Fibroblast of lung (primary cell): ENCODE data around the gene SURF4. TPM values are rescaled to one million over a fixed set of nuclear protein-coding genes. Genes with fewer than 3 reads are reported as not detected.

ENCODE experiments used
- DNase-seq, 2 donors: peaks; one replicate each; pipeline versions ENCODE4 v3.0.0 to v3.0.0-alpha.2; 2010; ENCODE audit warnings: low read depth in 2 of 2
- H2AFZ ChIP-seq: 2 replicates; pipeline ENCODE4 v1.5.1; 2012; ENCODE audit warnings: low read length, control low read depth, inconsistent platforms
- H3K27ac ChIP-seq: 2 replicates; pipeline ENCODE4 v1.5.1; 2011; ENCODE audit warnings: low read length, control low read depth; ENCODE audit not compliant: insufficient read depth
- H3K27me3 ChIP-seq: 2 replicates; pipeline ENCODE4 v1.5.1; 2011; ENCODE audit warnings: mild to moderate bottlenecking, low read length; ENCODE audit not compliant: control insufficient read depth, insufficient read depth
- H3K36me3 ChIP-seq: 2 replicates; pipeline ENCODE4 v1.5.1; 2011; ENCODE audit warnings: low read length; ENCODE audit not compliant: control insufficient read depth, insufficient read depth
- H3K4me1 ChIP-seq: 2 replicates; pipeline ENCODE4 v1.5.1; 2011; ENCODE audit warnings: low read length; ENCODE audit not compliant: control insufficient read depth, insufficient read depth; ENCODE audit errors: extremely low read depth
- H3K4me2 ChIP-seq: 2 replicates; pipeline ENCODE4 v1.5.1; 2011; ENCODE audit warnings: low read length, control low read depth; ENCODE audit not compliant: insufficient read depth; ENCODE audit errors: extremely low read depth
- H3K4me3 ChIP-seq, 4 experiments: fragments of 200-600 bp in 1 of 4; sonication (generic) in 1 of 4; replicated peaks in 1 of 4; 2 replicates each; pipeline ENCODE4 v1.5.1; 2011 to 2016; ENCODE audit warnings: low read length in 4 of 4, low read depth in 3 of 4, mild to moderate bottlenecking in 3 of 4, control low read depth in 2 of 4, inconsistent platforms in 1 of 4, mixed read lengths in 1 of 4; ENCODE audit not compliant: insufficient read depth in 1 of 4; ENCODE audit errors: control extremely low read depth in 1 of 4
- H3K79me2 ChIP-seq: 2 replicates; pipeline ENCODE4 v1.5.1; 2012; ENCODE audit warnings: mild to moderate bottlenecking, low read length, inconsistent platforms; ENCODE audit not compliant: control insufficient read depth, insufficient read depth
- H3K9ac ChIP-seq: 2 replicates; pipeline ENCODE4 v1.5.1; 2011; ENCODE audit warnings: mild to moderate bottlenecking, low read length, control low read depth; ENCODE audit not compliant: insufficient read depth
- H3K9me3 ChIP-seq: 2 replicates; pipeline ENCODE4 v1.5.1; 2012; ENCODE audit warnings: low read depth, low read length; ENCODE audit not compliant: control insufficient read depth, insufficient read depth
- H4K20me1 ChIP-seq: 2 replicates; pipeline ENCODE4 v1.5.1; 2011; ENCODE audit warnings: low read length; ENCODE audit not compliant: control insufficient read depth, insufficient read depth; ENCODE audit errors: extremely low read depth
- CTCF ChIP-seq, 2 donors: IDR thresholded peaks in 1 of 2; conservative IDR thresholded peaks in 1 of 2; 1 replicate in 1 of 2; 2 replicates in 1 of 2; pipeline ENCODE4 v1.5.1; 2011 to 2012; ENCODE audit warnings: low read length in 2 of 2, control low read depth in 1 of 2, inconsistent platforms in 1 of 2, low read depth in 1 of 2, mild to moderate bottlenecking in 1 of 2
- EZH2 ChIP-seq: IDR thresholded peaks from 2 replicates; pipeline ENCODE4 v1.5.1; 2012; ENCODE audit warnings: low read length, control low read depth, mild to moderate bottlenecking; ENCODE audit errors: missing control alignments
- polyA plus RNA-seq, 2 donors: library from polyadenylated mRNA; depleted of rRNA in 1 of 2; stranded (reverse) in 1 of 2; unstranded in 1 of 2; fragments of >200 nt; gene quantifications; 2 replicates each; pipeline ENCODE4 v1.2.1, GENCODE V29; 2011 to 2012; ENCODE audit warnings: missing spikeins in 1 of 2
- total RNA-seq: library from RNA; depleted of rRNA; stranded (reverse); fragments of >200 nt; gene quantifications from 2 replicates; pipeline ENCODE4 v1.2.1, GENCODE V29; 2014

SURF4 gene
- total and polyA plus RNA-seq, 2 donors (not counting 1 experiment from before 2014, with no cell fraction given) = 338 to 358 TPM

- peak; percentile 56 to 73 for TF ChIP-seq CTCF (conservative IDR thresholded peaks at IDR 0.05 in 1 of 2, IDR thresholded peaks at IDR 0.05 in 1 of 2; ENCODE audit: low read depth in 1 of 2, low read length in 2 of 2)
- TF ChIP-seq EZH2 = no peak
- H3K27ac ChIP-seq = no peak overlapping the region
- H3K4me2 ChIP-seq = no peak overlapping the region
- H3K36me3 ChIP-seq = peaks cover 26% of the 10 kb centered on the region
- H3K4me3 ChIP-seq = no peak overlapping the region
- H3K9ac ChIP-seq = no peak overlapping the region
- H4K20me1 ChIP-seq = no peaks in the 10 kb centered on the region
- peaks cover 5% of the 10 kb centered on the region for H3K4me1 ChIP-seq
- no peaks in the 10 kb centered on the region for H3K27me3 ChIP-seq
- peak; percentile 59 to 64 for DNase-seq
- peaks cover 30% of the 10 kb centered on the region for H3K79me2 ChIP-seq
- no peaks in the 10 kb centered on the region for H3K9me3 ChIP-seq
- no peak overlapping the region for H2AFZ ChIP-seq
Observed at GRCh38 chr9:133351908-133352634, 23.8 kb downstream of the SURF4 start.

DNA sequence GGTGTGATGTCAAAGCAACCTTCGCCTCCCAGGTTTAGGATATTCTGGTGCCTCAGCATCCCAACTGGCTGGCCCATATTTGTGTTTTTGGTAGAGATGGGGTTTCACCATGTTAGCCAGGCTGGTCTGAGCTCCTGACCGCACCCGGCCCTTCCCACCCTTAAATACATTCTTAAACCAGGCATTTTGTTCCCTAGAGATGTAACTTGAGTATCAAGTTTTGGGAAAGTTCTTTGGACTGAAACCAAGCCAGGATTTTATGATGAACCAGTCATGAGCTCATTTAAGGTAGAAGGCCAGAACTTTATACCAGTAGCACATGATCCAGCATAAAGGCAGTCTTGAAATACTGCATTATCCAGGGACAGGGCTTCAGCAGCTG, 24.3 kb downstream of the SURF4 start:
- H3K79me2 ChIP-seq = peaks cover 33% of the 10 kb centered on the region
- H3K4me3 ChIP-seq = no peak overlapping the region
- no peaks in the 10 kb centered on the region for H4K20me1 ChIP-seq
- H3K27ac ChIP-seq = no peak overlapping the region
- H3K9me3 ChIP-seq = no peaks in the 10 kb centered on the region
- DNase-seq = no peak
- H2AFZ ChIP-seq = no peak overlapping the region
- H3K27me3 ChIP-seq = no peaks in the 10 kb centered on the region
- H3K9ac ChIP-seq = no peak overlapping the region
- H3K4me2 ChIP-seq = no peak overlapping the region
- peaks cover 7% of the 10 kb centered on the region for H3K4me1 ChIP-seq
- no peak for TF ChIP-seq EZH2
- H3K36me3 ChIP-seq = peaks cover 26% of the 10 kb centered on the region

- H4K20me1 ChIP-seq = no peaks in the 10 kb centered on the region
Observed at GRCh38 chr9:133349965-133350616, 25.8 kb downstream of the SURF4 start.

More at GRCh38 chr9:133349965-133350616, 25.8 kb downstream of the SURF4 start:
- Histone ChIP-seq H3K9me3 (no peaks in the 10 kb centered on the region), H3K4me3 (peak overlapping the region in 3 of 4 experiments; percentile 13 to 95 (median 90)), H3K4me1 (peaks cover 11% of the 10 kb centered on the region), H2AFZ (no peak overlapping the region), H3K27me3 (no peaks in the 10 kb centered on the region), H3K4me2 (peak overlapping the region; percentile 100), H3K27ac (peak overlapping the region; percentile 42), H3K9ac (no peak overlapping the region), H3K79me2 (peaks cover 43% of the 10 kb centered on the region), H3K36me3 (peaks cover 28% of the 10 kb centered on the region)
- no peak for DNase-seq
- no peak for TF ChIP-seq CTCF (conservative IDR thresholded peaks at IDR 0.05 in 1 of 2, IDR thresholded peaks at IDR 0.05 in 1 of 2; ENCODE audit: low read depth in 1 of 2, low read length in 2 of 2)
- no peak for TF ChIP-seq EZH2
